C4-2B (cell line): ENCODE measurements around the gene GALNT13.

Source experiments
- H3K27ac ChIP-seq: fragments of 450-650 bp; 2 replicates; pipeline ENCODE4 v1.5.1; 2017
- ZFX ChIP-seq: fragments of 450-650 bp; IDR thresholded peaks from 2 replicates; pipeline ENCODE4 v1.6.1; 2017
- TF ChIP-seq, protein P1 (sequence below): fragments of 450-650 bp; conservative IDR thresholded peaks from 2 replicates; pipeline ENCODE4 v1.5.1; 2017; ENCODE audit warnings: mild to moderate bottlenecking

Gene GALNT13

DNA sequence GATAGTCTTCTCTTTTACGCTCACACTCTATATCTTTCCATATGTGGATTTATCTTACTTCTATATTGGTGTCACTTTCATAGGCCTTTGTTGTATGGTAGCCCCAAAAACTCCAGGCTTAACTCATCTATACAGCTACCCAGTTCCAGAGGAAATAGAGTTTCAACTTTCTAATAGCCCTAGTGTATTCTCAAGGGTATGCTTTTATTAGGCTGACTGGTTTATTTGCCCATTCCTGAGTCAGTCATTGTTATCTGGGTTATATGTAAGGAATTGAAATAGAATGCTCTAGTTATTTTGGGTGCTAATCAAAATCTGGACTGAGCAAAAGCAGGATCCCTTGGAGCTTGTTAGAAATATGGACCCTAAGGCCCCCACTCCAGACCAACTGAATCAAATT is 519.3 kb downstream of the GALNT13 start:
- no peak overlapping the region for H3K27ac ChIP-seq
- TF ChIP-seq, protein P1, sequence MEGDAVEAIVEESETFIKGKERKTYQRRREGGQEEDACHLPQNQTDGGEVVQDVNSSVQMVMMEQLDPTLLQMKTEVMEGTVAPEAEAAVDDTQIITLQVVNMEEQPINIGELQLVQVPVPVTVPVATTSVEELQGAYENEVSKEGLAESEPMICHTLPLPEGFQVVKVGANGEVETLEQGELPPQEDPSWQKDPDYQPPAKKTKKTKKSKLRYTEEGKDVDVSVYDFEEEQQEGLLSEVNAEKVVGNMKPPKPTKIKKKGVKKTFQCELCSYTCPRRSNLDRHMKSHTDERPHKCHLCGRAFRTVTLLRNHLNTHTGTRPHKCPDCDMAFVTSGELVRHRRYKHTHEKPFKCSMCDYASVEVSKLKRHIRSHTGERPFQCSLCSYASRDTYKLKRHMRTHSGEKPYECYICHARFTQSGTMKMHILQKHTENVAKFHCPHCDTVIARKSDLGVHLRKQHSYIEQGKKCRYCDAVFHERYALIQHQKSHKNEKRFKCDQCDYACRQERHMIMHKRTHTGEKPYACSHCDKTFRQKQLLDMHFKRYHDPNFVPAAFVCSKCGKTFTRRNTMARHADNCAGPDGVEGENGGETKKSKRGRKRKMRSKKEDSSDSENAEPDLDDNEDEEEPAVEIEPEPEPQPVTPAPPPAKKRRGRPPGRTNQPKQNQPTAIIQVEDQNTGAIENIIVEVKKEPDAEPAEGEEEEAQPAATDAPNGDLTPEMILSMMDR: no peak
- TF ChIP-seq ZFX: no peak

DNA sequence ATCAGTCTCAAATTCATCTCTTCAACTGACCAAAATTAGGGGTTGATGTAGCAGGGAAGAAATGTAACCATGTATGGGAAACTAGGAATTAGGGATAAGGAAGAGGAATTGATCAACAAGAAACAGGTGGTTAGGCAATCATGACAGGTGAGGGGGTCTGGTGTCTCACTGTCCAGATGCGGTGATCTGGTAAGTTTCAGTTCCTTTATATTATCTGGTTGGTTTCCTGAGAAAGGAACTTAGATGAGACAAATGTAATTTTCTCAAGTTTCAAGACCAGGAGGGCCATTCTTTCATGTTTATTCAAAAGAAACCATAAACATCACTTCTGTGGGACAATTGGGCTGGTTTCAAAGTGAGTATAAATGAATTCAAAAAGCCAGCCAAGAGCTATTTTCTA is 520.5 kb downstream of the GALNT13 start:
- H3K27ac ChIP-seq: no peak overlapping the region
- no peak for TF ChIP-seq ZFX
- TF ChIP-seq, protein P1: no peak

DNA sequence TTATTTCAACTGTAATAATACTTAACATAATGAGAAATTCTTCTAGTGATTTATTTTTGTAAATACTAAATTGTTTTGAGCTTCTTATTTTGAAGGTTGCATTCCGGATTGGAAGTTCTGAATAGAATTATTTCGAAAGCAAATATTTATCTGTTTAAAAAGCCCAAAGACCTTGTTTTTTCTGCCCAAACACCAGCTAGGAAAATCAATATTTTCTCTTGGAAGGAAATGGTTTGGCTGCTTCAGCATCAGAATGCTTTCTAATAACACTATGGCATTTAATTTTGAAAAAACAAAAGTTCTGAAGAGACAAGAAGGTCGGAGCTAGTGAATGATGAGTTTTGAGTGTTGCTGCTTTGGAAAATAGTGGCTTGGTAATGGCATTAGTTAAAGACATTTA is 522.9 kb downstream of the GALNT13 start:
- TF ChIP-seq ZFX: no peak
- TF ChIP-seq, protein P1: no peak
- no peak overlapping the region for H3K27ac ChIP-seq

DNA sequence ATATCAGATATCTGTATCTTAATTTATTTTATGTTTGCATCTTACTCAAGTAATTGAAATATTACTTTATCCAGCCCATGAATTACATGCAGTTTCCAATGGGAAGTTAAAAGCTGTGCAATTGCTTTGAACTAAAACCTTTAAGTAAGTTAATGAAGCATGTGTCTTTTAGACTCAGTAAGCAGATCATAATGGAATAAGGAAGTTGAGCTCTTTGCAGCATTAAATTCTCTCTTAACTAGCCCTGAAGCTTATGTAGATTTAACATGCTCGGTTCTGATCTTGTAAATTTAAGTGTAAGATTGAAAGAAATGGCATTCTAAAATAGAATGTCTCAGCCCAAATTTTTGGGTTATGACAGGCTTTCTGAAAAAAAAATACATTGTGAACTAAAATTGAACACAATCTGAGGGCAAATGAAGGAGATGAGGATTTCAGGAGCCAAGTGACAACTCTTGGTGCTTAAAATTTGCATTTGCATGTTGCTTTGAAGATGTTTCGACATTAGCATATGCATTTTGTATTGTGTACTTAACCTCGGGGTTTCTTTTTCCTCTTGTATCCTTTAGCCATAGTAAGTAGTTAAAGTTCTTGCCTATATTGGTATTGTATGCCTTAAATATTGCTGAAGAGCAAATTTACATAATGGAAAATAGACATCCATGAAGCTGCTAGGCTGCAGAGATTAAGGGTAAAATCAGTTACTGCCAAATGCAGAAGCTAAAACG is 529.0 kb downstream of the GALNT13 start:
- no peak overlapping the region for H3K27ac ChIP-seq
- TF ChIP-seq, protein P1: no peak
- TF ChIP-seq ZFX: no peak

DNA sequence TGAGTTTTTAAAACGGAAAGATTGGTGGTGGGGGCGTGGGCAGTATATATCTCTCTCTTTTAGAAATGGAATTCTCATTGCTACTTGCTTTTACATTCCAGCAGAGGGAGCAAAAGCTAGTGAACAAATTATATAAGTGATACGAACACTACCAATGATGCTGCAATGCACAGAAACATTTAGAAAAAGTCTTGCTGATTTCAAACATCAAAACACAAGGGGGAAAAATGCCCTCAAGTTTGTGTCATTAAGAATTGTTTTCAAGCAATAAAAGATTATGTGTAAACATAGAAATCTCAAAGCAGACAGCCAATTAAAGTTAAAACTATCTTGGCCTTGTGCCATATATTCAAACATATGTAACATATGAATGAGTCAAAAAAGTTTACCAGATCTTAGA is 530.5 kb downstream of the GALNT13 start:
- no peak overlapping the region for H3K27ac ChIP-seq
- TF ChIP-seq, protein P1: peak; percentile 65
- no peak for TF ChIP-seq ZFX

DNA sequence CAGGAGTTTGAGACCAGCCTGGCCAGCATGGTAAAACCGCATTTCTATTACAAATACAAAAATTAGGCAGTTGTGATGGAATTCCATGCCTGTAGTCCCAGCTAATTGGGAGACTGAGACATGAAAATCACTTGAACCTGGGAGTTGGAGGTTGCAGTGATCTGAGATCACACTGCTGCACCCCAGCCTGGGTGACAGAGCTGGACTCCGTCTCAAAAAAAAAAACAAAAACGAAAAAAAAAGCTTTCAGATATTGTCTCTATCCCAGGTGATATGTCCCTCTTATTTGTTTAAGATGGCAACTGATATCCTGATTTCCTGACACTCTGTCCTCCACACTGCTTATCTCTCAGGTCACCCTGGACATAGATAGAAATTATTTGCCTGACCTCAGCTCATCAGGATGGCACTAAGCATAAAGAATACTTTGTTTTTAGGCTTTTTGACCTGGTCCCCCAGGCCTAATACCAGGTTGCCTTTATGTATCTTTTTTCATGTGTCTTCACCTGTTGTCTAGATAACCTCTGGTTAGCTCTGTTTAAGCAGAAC is 531.6 kb downstream of the GALNT13 start:
- no peak for TF ChIP-seq ZFX
- TF ChIP-seq, protein P1: no peak
- H3K27ac ChIP-seq: no peak overlapping the region

DNA sequence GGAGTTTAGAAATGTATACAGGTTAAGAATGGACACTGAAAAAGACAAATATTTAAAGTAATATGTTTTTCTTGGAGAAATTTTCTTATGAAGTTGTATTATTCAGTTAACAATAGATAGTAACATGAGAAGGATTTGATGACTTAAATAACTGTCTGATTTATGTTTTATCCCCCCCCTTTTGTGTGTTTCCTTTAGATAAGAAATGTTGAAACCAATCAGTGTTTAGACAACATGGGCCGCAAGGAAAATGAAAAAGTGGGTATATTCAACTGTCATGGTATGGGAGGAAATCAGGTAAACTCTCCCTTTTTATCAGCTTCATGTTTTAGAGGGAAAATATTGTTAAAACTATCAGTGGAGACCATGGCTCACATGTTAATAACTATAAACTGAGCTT is 537.1 kb downstream of the GALNT13 start:
- TF ChIP-seq ZFX: no peak
- TF ChIP-seq, protein P1: no peak
- no peak overlapping the region for H3K27ac ChIP-seq
